ENCODE data around the gene INTS11. TPM values are rescaled to one million over a fixed set of nuclear protein-coding genes. Genes with fewer than 3 reads are reported as not detected.

The INTS11 gene
- total and polyA plus RNA-seq, 2 of the 13 experiments (the other 11 are each of a cell fraction or from before 2014, with no cell fraction given) = 52.8 to 94.8 TPM

- ATAC-seq (no peak), FAIRE-seq (no peak), DNase-seq (ENCODE audit: low spot score) (no peak)
- H3K4me1 ChIP-seq (ENCODE audit: insufficient read depth, low read length) = peaks cover 42% of the 10 kb centered on the region
- BruUV-seq (replicated peaks) = no TSS peak
- CTCF ChIA-PET (ENCODE audit: low intra/inter-chr PET ratio, low total read pairs) = interaction anchor here (2.5 kb wide), 1 partner anchor 28 kb away, joined by 11 read pairs; no protein-coding TSS in a partner anchor
- in situ Hi-C loops (cut with HindIII; ENCODE audit: extremely low pct_ligation_motif_present, low pct_unique_long_range_greater_than_20kb) = no loop called here
- peak overlapping the region; percentile 57; the same call in 1 of the 2 replicates for H3K4me2 ChIP-seq (ENCODE audit: low read depth, low read length)
- no peak overlapping the region for H3K27ac ChIP-seq (ENCODE audit: extremely low read length, insufficient read depth, low read length)
- no peak overlapping the region for H2AFZ ChIP-seq (ENCODE audit: low read length)
- intact Hi-C loops (cut with micrococcal nuclease; ENCODE audit: unreplicated experiment) = loop anchor here (2.0 kb wide), 1 partner anchor 19 kb away; the partner anchor contains the start of genes CPTP and INTS11
- H3K27me3 ChIP-seq (ENCODE audit: control insufficient read depth in 1 of 2, insufficient read depth in 2 of 2, low read length in 2 of 2) = no peaks in the 10 kb centered on the region
- no peak overlapping the region for H3K4me3 ChIP-seq (replicated peaks in 1 of 3; ENCODE audit: insufficient read depth in 1 of 3, low read depth in 2 of 3, low read length in 3 of 3)
- H3K36me3 ChIP-seq (replicated peaks in 1 of 2; ENCODE audit: control insufficient read depth in 1 of 2, insufficient read depth in 2 of 2, low read length in 2 of 2) = peaks cover 9 to 20% of the 10 kb centered on the region in 2 experiments
- no peaks in the 10 kb centered on the region for H3K9me3 ChIP-seq (ENCODE audit: low read length)
- 60% methylated on average over 1 of the region's 24 CpGs for WGBS (ENCODE audit: low lambda C conversion rate)
- peaks cover 48% of the 10 kb centered on the region for H3K79me2 ChIP-seq (ENCODE audit: insufficient read depth, low read length)
- 0 out of 2 replicates have a peak overlapping the region, but pooled peaks have one; percentile 39 for H3K9ac ChIP-seq (ENCODE audit: insufficient read depth, low read depth, low read length)
- POLR2A ChIA-PET = interaction anchor here (1.0 kb wide), 2 partner anchors 12 to 31 kb away, joined by 3 to 7 read pairs; partner anchors contain the start of gene AURKAIP1
- peaks cover 29% of the 10 kb centered on the region; the same call in 1 of the 2 replicates for H4K20me1 ChIP-seq (ENCODE audit: insufficient read depth, low read length)
- TF ChIP-seq ZNF670 (CRISPR knock-in tag; IDR thresholded peaks at IDR 0.05; ENCODE audit: borderline replicate concordance) = no peak
- TF ChIP-seq EEA1 (CRISPR knock-in tag; IDR thresholded peaks at IDR 0.05; ENCODE audit: borderline replicate concordance) = no peak
- TF ChIP-seq ARID4A (CRISPR knock-in tag; IDR thresholded peaks at IDR 0.05; ENCODE audit: borderline replicate concordance) = 0 out of 2 replicates have a peak, but pooled peaks have one; percentile 3
- 0 out of 2 replicates have a peak, but pooled peaks have one; percentile 12 for TF ChIP-seq ZMYM4 (CRISPR knock-in tag; IDR thresholded peaks at IDR 0.05)
- no peak for TF ChIP-seq ZNF335 (CRISPR knock-in tag; IDR thresholded peaks at IDR 0.05)
- TF ChIP-seq HOXA9 (CRISPR knock-in tag; IDR thresholded peaks at IDR 0.05; ENCODE audit: borderline replicate concordance) = no peak
- no peak for TF ChIP-seq ZNF7 (CRISPR knock-in tag; IDR thresholded peaks at IDR 0.05)
- TF ChIP-seq MED8 (CRISPR knock-in tag; IDR thresholded peaks at IDR 0.05; ENCODE audit: insufficient replicate concordance) = no peak
- TF ChIP-seq ZBTB44 (CRISPR knock-in tag; IDR thresholded peaks at IDR 0.05) = no peak
- no peak for TF ChIP-seq MLXIP (CRISPR knock-in tag; IDR thresholded peaks at IDR 0.05; ENCODE audit: borderline replicate concordance)
- TF ChIP-seq ZSCAN31 (CRISPR knock-in tag; IDR thresholded peaks at IDR 0.05; ENCODE audit: low read depth) = no peak
- TF ChIP-seq ZNF343 (CRISPR knock-in tag; IDR thresholded peaks at IDR 0.05) = no peak
- no peak for TF ChIP-seq ZFP36L2 (CRISPR knock-in tag; IDR thresholded peaks at IDR 0.05)
These were observed 19.5 kb upstream of the INTS11 start for GRCh38 chr1:1343811-1344421.
